Measurements from ENCODE around the gene PHACTR4. TPM values are rescaled to one million over a fixed set of nuclear protein-coding genes. Genes with fewer than 3 reads are reported as not detected.

PHACTR4 gene
- total RNA-seq, 2 donors from 2014 or later, result 14.5 to 32.6 TPM

DNA sequence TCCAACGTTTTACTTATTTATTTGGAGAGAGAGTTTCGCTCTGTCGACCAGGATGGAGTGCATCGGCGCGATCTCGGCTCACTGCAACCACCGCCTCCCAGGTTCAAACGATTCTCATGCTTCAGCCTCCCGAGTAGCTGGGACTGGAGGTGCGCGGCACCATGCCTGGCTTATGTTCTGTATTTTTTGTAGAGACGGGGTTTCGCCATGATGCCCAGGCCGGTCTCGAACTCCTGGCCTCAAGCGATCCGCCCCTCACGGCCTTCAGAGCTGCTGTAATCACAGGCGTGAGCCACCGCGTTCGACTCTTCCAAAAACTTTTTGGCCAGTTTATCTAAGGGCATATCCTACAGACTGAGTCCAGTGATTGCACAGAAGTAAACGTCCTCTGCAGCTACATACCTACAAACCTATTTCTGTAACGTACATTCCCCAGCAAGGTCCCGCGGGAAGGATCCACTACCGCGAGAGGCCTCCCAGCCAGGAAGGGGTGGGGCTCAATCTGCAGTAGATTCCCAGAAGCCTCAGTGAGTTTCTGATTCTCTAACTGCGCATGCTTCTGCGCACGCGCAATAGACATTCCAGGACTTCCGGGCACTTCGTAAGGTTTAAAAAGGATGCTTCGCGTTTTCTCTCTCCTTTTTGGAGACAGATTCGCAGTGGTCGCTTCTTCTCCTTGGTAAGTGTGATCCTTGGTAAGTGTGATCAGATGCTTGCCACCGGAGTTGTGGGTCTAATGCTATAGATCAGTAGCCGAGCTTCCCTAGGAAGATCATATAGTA is 136.1 kb downstream of the PHACTR4 start, which contains the start of gene RCC1:
TSS of gene RCC1 (plus strand) at position 638 of the 782 bp plus-strand sequence. CDS start 23,824 bp downstream, outside the sequence.
- peak within 1 kb of the TSS; percentile 84 to 86 for H3K4me3 ChIP-seq
- no peaks in the 10 kb centered on the region for H3K27me3 ChIP-seq
- H3K27ac ChIP-seq, result peak within 1 kb of the TSS; percentile 79 to 87 (median 84)
- intact Hi-C loops (cut with DNase I), result loop anchor here (10.0 kb wide), 1 partner anchor 261 kb away; no protein-coding TSS in a partner anchor
- TF ChIP-seq, protein P1, sequence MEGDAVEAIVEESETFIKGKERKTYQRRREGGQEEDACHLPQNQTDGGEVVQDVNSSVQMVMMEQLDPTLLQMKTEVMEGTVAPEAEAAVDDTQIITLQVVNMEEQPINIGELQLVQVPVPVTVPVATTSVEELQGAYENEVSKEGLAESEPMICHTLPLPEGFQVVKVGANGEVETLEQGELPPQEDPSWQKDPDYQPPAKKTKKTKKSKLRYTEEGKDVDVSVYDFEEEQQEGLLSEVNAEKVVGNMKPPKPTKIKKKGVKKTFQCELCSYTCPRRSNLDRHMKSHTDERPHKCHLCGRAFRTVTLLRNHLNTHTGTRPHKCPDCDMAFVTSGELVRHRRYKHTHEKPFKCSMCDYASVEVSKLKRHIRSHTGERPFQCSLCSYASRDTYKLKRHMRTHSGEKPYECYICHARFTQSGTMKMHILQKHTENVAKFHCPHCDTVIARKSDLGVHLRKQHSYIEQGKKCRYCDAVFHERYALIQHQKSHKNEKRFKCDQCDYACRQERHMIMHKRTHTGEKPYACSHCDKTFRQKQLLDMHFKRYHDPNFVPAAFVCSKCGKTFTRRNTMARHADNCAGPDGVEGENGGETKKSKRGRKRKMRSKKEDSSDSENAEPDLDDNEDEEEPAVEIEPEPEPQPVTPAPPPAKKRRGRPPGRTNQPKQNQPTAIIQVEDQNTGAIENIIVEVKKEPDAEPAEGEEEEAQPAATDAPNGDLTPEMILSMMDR (IDR thresholded peaks at IDR 0.05), result no peak
- peak; percentile 70 to 98 (median 97) for TF ChIP-seq POLR2A (IDR thresholded peaks at IDR 0.05)
- ATAC-seq (peak; percentile 96), DNase-seq (peak; percentile 97 to 99 (median 98))
- H3K4me1 ChIP-seq, result peaks cover 46% of the 10 kb centered on the region
- H3K36me3 ChIP-seq (replicated peaks in 1 of 2; ENCODE audit: insufficient read depth in 1 of 2, low read depth in 2 of 2), result peaks cover 0 to 8% of the 10 kb centered on the region in 2 donors
- H3K9me3 ChIP-seq, result no peaks in the 10 kb centered on the region
- WGBS, 2 donors, result 0 to 2% methylated on average over 14 to 41 of the region's 41 CpGs

DNA sequence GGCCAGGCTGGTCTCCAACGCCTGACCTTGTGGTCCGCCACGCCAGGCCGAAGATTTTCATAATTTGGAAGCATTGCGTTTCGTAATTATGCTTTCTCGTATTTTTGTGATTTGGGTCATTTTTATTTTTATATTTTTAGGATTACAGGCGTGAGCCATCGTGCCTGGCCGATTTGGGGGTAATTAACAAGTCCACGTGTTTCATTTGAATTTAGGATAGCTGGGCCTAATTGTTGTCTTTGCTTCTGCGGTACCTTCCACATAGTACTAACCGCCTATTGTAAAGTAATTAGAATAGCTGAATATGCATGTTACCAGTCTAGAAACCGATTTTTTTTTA is 137.3 kb downstream of the PHACTR4 start:
- H3K4me1 ChIP-seq, result peaks cover 41% of the 10 kb centered on the region
- peak overlapping the region in 3 of 4 donors; percentile 79 to 87 (median 82) for H3K27ac ChIP-seq
- ATAC-seq (no peak), DNase-seq (no peak)
- H3K36me3 ChIP-seq (replicated peaks in 1 of 2; ENCODE audit: insufficient read depth in 1 of 2, low read depth in 2 of 2), result peaks cover 0 to 13% of the 10 kb centered on the region in 2 donors
- WGBS, 2 donors, result 1 to 3% methylated on average over 14 of the region's 14 CpGs
- peak overlapping the region; percentile 61 to 86 for H3K4me3 ChIP-seq
- TF ChIP-seq POLR2A (IDR thresholded peaks at IDR 0.05), result no peak
- TF ChIP-seq, protein P1 (IDR thresholded peaks at IDR 0.05), result no peak
- intact Hi-C loops (cut with DNase I), result loop anchor here (10.0 kb wide), 1 partner anchor 262 kb away; no protein-coding TSS in a partner anchor
- H3K27me3 ChIP-seq, result no peaks in the 10 kb centered on the region
- no peaks in the 10 kb centered on the region for H3K9me3 ChIP-seq

DNA sequence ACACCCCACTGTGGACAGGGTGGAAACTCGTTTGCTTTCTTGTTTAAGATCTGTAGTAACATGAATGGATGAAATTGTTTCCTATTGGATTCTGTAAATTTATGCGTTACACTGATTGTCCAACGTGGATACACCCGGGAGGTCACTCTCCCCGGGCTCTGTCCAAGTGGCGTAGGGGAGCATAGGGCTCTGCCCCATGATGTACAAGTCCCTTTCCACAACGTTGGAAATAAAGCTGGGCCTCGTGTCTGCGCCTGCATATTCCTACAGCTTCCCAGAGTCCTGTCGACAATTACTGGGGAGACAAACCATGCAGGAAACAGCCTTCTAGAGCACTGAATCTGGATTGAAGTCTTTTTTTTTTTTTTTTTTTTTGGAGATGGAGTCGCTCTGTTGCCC is 137.7 kb downstream of the PHACTR4 start:
- Histone ChIP-seq H3K27me3 (no peaks in the 10 kb centered on the region), H3K27ac (peak overlapping the region in 2 of 4 donors; percentile 79 to 87), H3K36me3 (replicated peaks in 1 of 2; ENCODE audit: insufficient read depth in 1 of 2, low read depth in 2 of 2) (peaks cover 0 to 17% of the 10 kb centered on the region in 2 donors), H3K9me3 (no peaks in the 10 kb centered on the region), H3K4me3 (peak overlapping the region in 1 of 2 donors; percentile 86), H3K4me1 (peaks cover 41% of the 10 kb centered on the region)
- intact Hi-C loops (cut with DNase I), result loop anchor here (10.0 kb wide), 1 partner anchor 262 kb away; no protein-coding TSS in a partner anchor
- no peak for TF ChIP-seq POLR2A (IDR thresholded peaks at IDR 0.05)
- TF ChIP-seq, protein P1 (IDR thresholded peaks at IDR 0.05), result no peak
- WGBS, 2 donors, result 7 to 12% methylated on average over 9 to 11 of the region's 11 CpGs
- ATAC-seq (no peak), DNase-seq (no peak)

DNA sequence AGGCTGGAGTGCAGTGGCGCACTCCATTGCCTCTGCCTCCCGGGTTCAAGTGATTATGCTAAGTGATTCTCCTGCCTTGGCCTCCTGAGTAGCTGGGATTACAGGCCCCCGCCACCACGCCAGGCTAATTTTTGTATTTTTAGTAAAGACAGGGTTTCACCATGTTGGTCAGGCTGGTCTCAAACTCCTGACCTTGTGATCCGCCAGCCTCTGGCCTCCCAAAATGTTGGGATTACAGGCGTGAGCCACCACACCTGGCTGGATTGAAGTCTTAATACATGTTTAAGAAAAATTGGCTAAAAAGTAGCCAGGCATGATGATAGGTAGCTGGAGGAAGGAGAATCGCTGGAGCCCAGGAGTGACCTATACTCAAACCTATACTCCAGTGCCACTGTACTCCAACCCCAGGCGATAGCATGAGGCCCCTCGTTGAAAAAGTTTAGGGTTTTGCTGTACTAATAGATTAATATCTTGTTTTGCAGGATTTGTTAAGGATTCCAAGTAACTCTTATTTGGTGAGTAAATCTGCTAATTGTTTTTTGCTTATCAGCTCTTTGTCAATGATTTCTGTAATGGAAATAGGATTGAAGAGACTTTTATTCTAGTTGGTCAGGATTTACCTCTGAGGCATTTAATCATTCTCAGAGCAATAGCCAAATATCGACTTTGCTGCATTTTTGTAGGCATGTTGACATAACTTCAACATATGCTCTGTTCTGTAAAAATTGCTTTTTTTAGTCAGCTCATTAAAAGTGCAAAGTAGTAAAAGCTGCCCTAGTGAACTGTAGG is 138.3 kb downstream of the PHACTR4 start:
- peak overlapping the region in 1 of 2 donors; percentile 86 for H3K4me3 ChIP-seq
- no peak for TF ChIP-seq POLR2A (IDR thresholded peaks at IDR 0.05)
- TF ChIP-seq, protein P1 (IDR thresholded peaks at IDR 0.05), result no peak
- no peak for ATAC-seq
- WGBS, 2 donors, result 30 to 43% methylated on average over 10 of the region's 10 CpGs
- intact Hi-C loops (cut with DNase I), result loop anchor here (10.0 kb wide), 1 partner anchor 263 kb away; no protein-coding TSS in a partner anchor
- H3K27me3 ChIP-seq, result no peaks in the 10 kb centered on the region
- H3K36me3 ChIP-seq (replicated peaks in 1 of 2; ENCODE audit: insufficient read depth in 1 of 2, low read depth in 2 of 2), result peaks cover 0 to 22% of the 10 kb centered on the region in 2 donors
- no peak for DNase-seq
- H3K4me1 ChIP-seq, result peaks cover 41% of the 10 kb centered on the region
- H3K9me3 ChIP-seq, result no peaks in the 10 kb centered on the region
- peak overlapping the region; percentile 13 to 87 (median 60) for H3K27ac ChIP-seq
